ENCODE measurements around the gene FASTK. TPM values are rescaled to one million over a fixed set of nuclear protein-coding genes. Genes with fewer than 3 reads are reported as not detected.

The FASTK gene
- total and polyA plus RNA-seq, 2 of the 4 experiments (the other 2 are of a cell fraction), result 53.8 to 115 TPM

GRCh38 chr7:151064993-151065392 lies 15.6 kb downstream of the FASTK start:
- intact Hi-C loops (cut with micrococcal nuclease), result no loop called here
- H3K27ac ChIP-seq (ENCODE audit: insufficient read depth, low read length), result no peak overlapping the region
- peaks cover 24 to 62% of the 10 kb centered on the region in 2 experiments for H3K79me1 ChIP-seq (ENCODE audit: low read depth in 1 of 2, low read length in 2 of 2)
- DNase-seq (no peak), ATAC-seq (ENCODE audit: low read depth) (no peak)
- H4K91ac ChIP-seq (ENCODE audit: insufficient read depth, low read depth, low read length), result no peak overlapping the region
- H3K14ac ChIP-seq (replicated peaks; ENCODE audit: low read depth, low read length), result no peak overlapping the region
- H3K9me1 ChIP-seq (ENCODE audit: insufficient read depth, low read length), result peaks cover 8% of the 10 kb centered on the region; the same call in 1 of the 2 replicates
- ChIA-PET CTCF (no interaction called here), POLR2A (ENCODE audit: unreplicated experiment) (no interaction called here)
- H3K36me3 ChIP-seq (ENCODE audit: control insufficient read depth, insufficient read depth, low read length), result peaks cover 50% of the 10 kb centered on the region
- H2BK20ac ChIP-seq (ENCODE audit: low read depth, low read length), result no peak overlapping the region
- no peak overlapping the region for H2BK15ac ChIP-seq (ENCODE audit: low read depth, low read length)
- peaks cover 33% of the 10 kb centered on the region for H3K4me1 ChIP-seq (ENCODE audit: control insufficient read depth, insufficient read depth, low read length)
- no peaks in the 10 kb centered on the region for H3K9me3 ChIP-seq (ENCODE audit: control insufficient read depth, insufficient read depth, low read length)
- no peak overlapping the region for H3K9ac ChIP-seq (ENCODE audit: low read depth, low read length)
- H3K4ac ChIP-seq (ENCODE audit: low read depth, low read length), result no peak overlapping the region
- no peak overlapping the region for H3K4me3 ChIP-seq (ENCODE audit: insufficient read depth, low read depth, low read length)
- no peak overlapping the region for H2AK9ac ChIP-seq (replicated peaks; ENCODE audit: low read depth, low read length, poor library complexity)
- no TSS peak for BruUV-seq (replicated peaks)
- H2BK5ac ChIP-seq (ENCODE audit: low read depth, low read length, poor library complexity, severe bottlenecking), result no peak overlapping the region
- H2AK5ac ChIP-seq (ENCODE audit: low read depth, low read length), result no peak overlapping the region
- no peak overlapping the region for H4K5ac ChIP-seq (ENCODE audit: low read depth, low read length)
- H3K18ac ChIP-seq (ENCODE audit: low read depth, low read length), result no peak overlapping the region
- no peaks in the 10 kb centered on the region for H3K27me3 ChIP-seq (ENCODE audit: control insufficient read depth, insufficient read depth, low read length)
- H4K20me1 ChIP-seq (ENCODE audit: insufficient read depth, low read length), result peaks cover 32% of the 10 kb centered on the region
- no peak overlapping the region for H3K56ac ChIP-seq (ENCODE audit: extremely low read depth, insufficient read depth, low read length)
- H4K8ac ChIP-seq (ENCODE audit: low read depth in 2 of 2, low read length in 2 of 2), result no peak overlapping the region
- dilution Hi-C loops (cut with HindIII; ENCODE audit: low sequenced_read_pairs, unreplicated experiment), result no loop called here
- peak overlapping the region; percentile 33 for H2AFZ ChIP-seq (replicated peaks; ENCODE audit: low read length, poor library complexity)
- H3K23ac ChIP-seq (ENCODE audit: low read depth, low read length), result no peak overlapping the region
- no peak overlapping the region for H3K4me2 ChIP-seq (ENCODE audit: low read depth, low read length)
- in situ Hi-C loops (cut with MboI; ENCODE audit: low sequenced_read_pairs), result no loop called here
- H2BK120ac ChIP-seq (ENCODE audit: low read depth, low read length), result no peak overlapping the region
- TF ChIP-seq NFE2L2 (IDR thresholded peaks at IDR 0.05; ENCODE audit: low read depth, low read length) (no peak), MAFK (IDR thresholded peaks at IDR 0.05; ENCODE audit: low read depth, low read length) (no peak)
- WGBS, 2 experiments (ENCODE audit: extremely low coverage in 2 of 2, insufficient read length in 1 of 2), result 100% methylated on average over 1 of the region's 6 CpGs; no CpG with 5 or more reads in 1 of the 2 experiments
